AG09309 (cell line): Measurements from ENCODE around the gene VSTM2B.

Experiments
- DNase-seq: peaks from one replicate; pipeline ENCODE4 v3.0.0-alpha.2; 2010; ENCODE audit warnings: low read depth
- H3K4me3 ChIP-seq: 2 replicates; pipeline ENCODE4 v1.5.1; 2011; ENCODE audit warnings: mild to moderate bottlenecking, low read depth, low read length, moderate library complexity; ENCODE audit not compliant: control insufficient read depth
- CTCF ChIP-seq: IDR thresholded peaks from 2 replicates; pipeline ENCODE4 v1.5.1; 2011; ENCODE audit warnings: mild to moderate bottlenecking, low read depth, low read length, inconsistent platforms; ENCODE audit not compliant: insufficient read depth, control insufficient read depth; ENCODE audit errors: missing control alignments

Gene VSTM2B

GRCh38 chr19:29583196-29583999 lies 57.6 kb downstream of the VSTM2B start:
- no peak for TF ChIP-seq CTCF
- no peak overlapping the region for H3K4me3 ChIP-seq
- DNase-seq = no peak

- no peak for DNase-seq
- no peak overlapping the region for H3K4me3 ChIP-seq
- TF ChIP-seq CTCF = no peak
These were observed 60.6 kb downstream of the VSTM2B start for GRCh38 chr19:29586401-29586800.

- no peak for DNase-seq
- H3K4me3 ChIP-seq = no peak overlapping the region
- no peak for TF ChIP-seq CTCF
These were observed 61.3 kb downstream of the VSTM2B start for GRCh38 chr19:29587059-29587458.

GRCh38 chr19:29587518-29587986 lies 61.8 kb downstream of the VSTM2B start:
- DNase-seq = no peak
- no peak overlapping the region for H3K4me3 ChIP-seq
- no peak for TF ChIP-seq CTCF

GRCh38 chr19:29588095-29588494 lies 62.3 kb downstream of the VSTM2B start:
- no peak for DNase-seq
- H3K4me3 ChIP-seq = no peak overlapping the region
- no peak for TF ChIP-seq CTCF

GRCh38 chr19:29590278-29590677 lies 64.5 kb downstream of the VSTM2B start:
- no peak for DNase-seq
- TF ChIP-seq CTCF = no peak

More at GRCh38 chr19:29590278-29590677, 64.5 kb downstream of the VSTM2B start:
- H3K4me3 ChIP-seq = no peak overlapping the region
